BE2C (cell line): ENCODE data around the gene RDH5.
A peak's percentile ranks its signal among the peaks of the same experiment; 100 is the strongest.

ENCODE experiments used
- DNase-seq: peaks from one replicate; pipeline ENCODE4 v3.0.0-alpha.2; 2020
- H3K27me3 ChIP-seq: fragments of 250-450 bp; sonication (Bioruptor Pico); 2 replicates; pipeline ENCODE4 v1.5.1; 2020; ENCODE audit warnings: mild to moderate bottlenecking
- H3K36me3 ChIP-seq: fragments of 250-450 bp; sonication (Bioruptor Pico); 2 replicates; pipeline ENCODE4 v1.5.1; 2020; ENCODE audit warnings: mild to moderate bottlenecking
- H3K4me1 ChIP-seq: fragments of 250-450 bp; sonication (Bioruptor Pico); 2 replicates; pipeline ENCODE4 v1.5.1; 2020
- H3K4me3 ChIP-seq: 2 replicates; pipeline ENCODE4 v1.5.1; 2011; ENCODE audit warnings: low read depth, low read length
- H3K9me3 ChIP-seq: fragments of 250-450 bp; sonication (Bioruptor Pico); 2 replicates; pipeline ENCODE4 v1.5.1; 2020
- TF ChIP-seq, protein P1 (sequence below): IDR thresholded peaks from 2 replicates; pipeline ENCODE4 v1.5.1; 2012; ENCODE audit warnings: mild to moderate bottlenecking, low read depth, low read length

The RDH5 gene

DNA sequence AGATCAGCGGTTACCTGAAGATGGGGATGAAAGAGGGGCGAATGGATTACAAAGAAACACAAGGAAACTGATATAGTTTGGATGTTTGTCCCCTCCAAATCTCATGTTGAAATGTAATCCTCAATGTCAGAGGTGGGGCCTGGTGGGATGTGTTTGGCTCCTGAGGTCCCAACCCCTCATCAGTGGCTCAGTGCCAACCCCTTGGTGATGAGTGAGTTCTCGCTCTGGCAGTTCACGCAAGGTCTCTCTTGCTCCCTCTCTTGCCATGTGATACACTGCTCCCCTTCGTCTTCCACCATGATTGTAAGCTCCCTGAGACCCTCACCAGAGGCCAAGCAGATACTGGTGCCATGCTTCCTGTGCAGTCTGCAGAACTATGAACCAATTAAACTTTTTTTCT, 40.5 kb upstream of the RDH5 start:
- peaks cover 47% of the 10 kb centered on the region for H3K27me3 ChIP-seq
- H3K4me3 ChIP-seq = no peak overlapping the region
- TF ChIP-seq, protein P1, sequence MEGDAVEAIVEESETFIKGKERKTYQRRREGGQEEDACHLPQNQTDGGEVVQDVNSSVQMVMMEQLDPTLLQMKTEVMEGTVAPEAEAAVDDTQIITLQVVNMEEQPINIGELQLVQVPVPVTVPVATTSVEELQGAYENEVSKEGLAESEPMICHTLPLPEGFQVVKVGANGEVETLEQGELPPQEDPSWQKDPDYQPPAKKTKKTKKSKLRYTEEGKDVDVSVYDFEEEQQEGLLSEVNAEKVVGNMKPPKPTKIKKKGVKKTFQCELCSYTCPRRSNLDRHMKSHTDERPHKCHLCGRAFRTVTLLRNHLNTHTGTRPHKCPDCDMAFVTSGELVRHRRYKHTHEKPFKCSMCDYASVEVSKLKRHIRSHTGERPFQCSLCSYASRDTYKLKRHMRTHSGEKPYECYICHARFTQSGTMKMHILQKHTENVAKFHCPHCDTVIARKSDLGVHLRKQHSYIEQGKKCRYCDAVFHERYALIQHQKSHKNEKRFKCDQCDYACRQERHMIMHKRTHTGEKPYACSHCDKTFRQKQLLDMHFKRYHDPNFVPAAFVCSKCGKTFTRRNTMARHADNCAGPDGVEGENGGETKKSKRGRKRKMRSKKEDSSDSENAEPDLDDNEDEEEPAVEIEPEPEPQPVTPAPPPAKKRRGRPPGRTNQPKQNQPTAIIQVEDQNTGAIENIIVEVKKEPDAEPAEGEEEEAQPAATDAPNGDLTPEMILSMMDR = no peak
- no peaks in the 10 kb centered on the region for H3K36me3 ChIP-seq
- H3K4me1 ChIP-seq = no peaks in the 10 kb centered on the region
- no peak for DNase-seq
- no peaks in the 10 kb centered on the region for H3K9me3 ChIP-seq

GRCh38 chr12:55681142-55682077, 38.8 kb upstream of the RDH5 start:
- Histone ChIP-seq H3K4me1 (no peaks in the 10 kb centered on the region), H3K36me3 (no peaks in the 10 kb centered on the region), H3K9me3 (no peaks in the 10 kb centered on the region), H3K4me3 (no peak overlapping the region), H3K27me3 (peaks cover 37% of the 10 kb centered on the region)
- TF ChIP-seq, protein P1 = peak; percentile 50
- DNase-seq = peak; percentile 24

GRCh38 chr12:55682087-55682796, 38.0 kb upstream of the RDH5 start:
- TF ChIP-seq, protein P1 = no peak
- DNase-seq = no peak
- no peaks in the 10 kb centered on the region for H3K9me3 ChIP-seq
- no peaks in the 10 kb centered on the region for H3K4me1 ChIP-seq
- peaks cover 31% of the 10 kb centered on the region for H3K27me3 ChIP-seq
- H3K36me3 ChIP-seq = no peaks in the 10 kb centered on the region
- no peak overlapping the region for H3K4me3 ChIP-seq

DNA sequence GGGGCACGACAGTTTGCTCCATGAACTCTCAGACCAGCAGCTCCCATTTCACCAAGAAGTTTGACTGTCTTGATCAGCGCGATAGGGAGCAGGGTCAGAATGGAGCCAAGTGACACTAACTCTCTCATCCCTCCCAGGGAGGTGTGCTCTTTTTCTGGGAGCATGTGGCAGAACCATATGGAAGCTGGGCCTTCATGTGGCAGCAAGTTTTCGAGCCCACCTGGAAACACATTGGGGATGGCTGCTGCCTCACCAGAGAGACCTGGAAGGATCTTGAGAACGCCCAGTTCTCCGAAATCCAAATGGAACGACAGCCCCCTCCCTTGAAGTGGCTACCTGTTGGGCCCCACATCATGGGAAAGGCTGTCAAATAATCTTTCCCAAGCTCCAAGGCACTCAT, 36.5 kb upstream of the RDH5 start:
- no peaks in the 10 kb centered on the region for H3K4me1 ChIP-seq
- peaks cover 31% of the 10 kb centered on the region for H3K27me3 ChIP-seq
- no peaks in the 10 kb centered on the region for H3K36me3 ChIP-seq
- H3K9me3 ChIP-seq = no peaks in the 10 kb centered on the region
- H3K4me3 ChIP-seq = no peak overlapping the region
- TF ChIP-seq, protein P1 = no peak
- DNase-seq = no peak

DNA sequence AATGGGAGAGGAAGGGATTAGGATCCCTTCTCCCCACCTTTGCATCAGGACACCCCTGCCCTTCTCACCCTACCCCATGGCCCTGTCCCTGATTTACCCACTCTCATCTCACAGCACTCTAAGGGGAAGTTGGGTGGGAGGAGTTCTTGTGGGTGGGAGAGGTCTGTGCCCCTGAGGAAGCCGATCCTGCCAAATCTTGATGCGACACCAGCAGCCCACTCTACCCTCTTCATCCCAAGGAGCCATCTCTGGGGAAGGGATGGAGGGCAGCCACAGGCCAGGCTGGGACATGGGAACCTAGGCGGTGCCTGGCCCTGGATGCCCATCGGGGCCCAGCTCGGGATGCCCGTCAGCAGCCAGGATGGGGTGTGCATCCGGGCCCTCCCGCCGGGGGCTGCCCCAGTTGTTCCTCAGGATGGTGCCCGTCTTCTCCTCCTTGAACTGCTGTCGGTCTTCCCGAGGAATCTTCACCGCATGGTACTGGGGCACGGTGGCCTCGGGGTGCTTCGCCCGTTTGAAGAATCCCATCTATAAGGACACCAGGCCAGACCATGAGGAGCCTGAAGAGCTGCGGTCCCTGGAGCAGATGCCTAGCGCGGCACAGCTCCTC, 35.3 kb upstream of the RDH5 start:
- H3K36me3 ChIP-seq = no peaks in the 10 kb centered on the region
- peaks cover 21% of the 10 kb centered on the region for H3K27me3 ChIP-seq
- no peaks in the 10 kb centered on the region for H3K9me3 ChIP-seq
- no peak for DNase-seq
- no peak overlapping the region for H3K4me3 ChIP-seq
- TF ChIP-seq, protein P1 = no peak
- H3K4me1 ChIP-seq = no peaks in the 10 kb centered on the region

DNA sequence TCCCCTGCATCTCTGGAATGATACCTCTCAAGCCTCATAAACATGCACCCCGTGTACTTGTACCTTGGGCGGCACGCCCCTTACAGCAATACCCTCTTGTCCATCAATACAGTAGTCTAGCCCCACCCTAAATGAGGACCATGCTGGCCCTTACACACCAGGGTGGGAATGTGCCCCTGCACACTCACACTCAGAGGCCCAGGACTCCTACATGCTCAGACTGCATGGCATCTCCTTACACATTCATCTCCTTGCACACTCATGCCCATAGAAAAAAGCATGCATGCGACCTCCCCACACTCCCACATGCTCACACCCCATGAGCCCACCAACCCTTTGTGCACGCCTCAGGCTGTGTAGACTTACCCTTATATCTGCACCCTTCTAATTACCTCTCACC, 34.5 kb upstream of the RDH5 start:
- H3K4me1 ChIP-seq = no peaks in the 10 kb centered on the region
- H3K9me3 ChIP-seq = no peaks in the 10 kb centered on the region
- DNase-seq = no peak
- H3K36me3 ChIP-seq = no peaks in the 10 kb centered on the region
- H3K4me3 ChIP-seq = no peak overlapping the region
- H3K27me3 ChIP-seq = peaks cover 21% of the 10 kb centered on the region
- TF ChIP-seq, protein P1 = no peak
